ENCODE results near the gene CACNA2D1. TPM values are rescaled to one million over a fixed set of nuclear protein-coding genes. Genes with fewer than 3 reads are reported as not detected.

Gene CACNA2D1
- polyA plus RNA-seq (2013, experiment 1 of 2): 28.8 TPM
- polyA plus RNA-seq (2013, experiment 2 of 2): 27.8 TPM

DNA sequence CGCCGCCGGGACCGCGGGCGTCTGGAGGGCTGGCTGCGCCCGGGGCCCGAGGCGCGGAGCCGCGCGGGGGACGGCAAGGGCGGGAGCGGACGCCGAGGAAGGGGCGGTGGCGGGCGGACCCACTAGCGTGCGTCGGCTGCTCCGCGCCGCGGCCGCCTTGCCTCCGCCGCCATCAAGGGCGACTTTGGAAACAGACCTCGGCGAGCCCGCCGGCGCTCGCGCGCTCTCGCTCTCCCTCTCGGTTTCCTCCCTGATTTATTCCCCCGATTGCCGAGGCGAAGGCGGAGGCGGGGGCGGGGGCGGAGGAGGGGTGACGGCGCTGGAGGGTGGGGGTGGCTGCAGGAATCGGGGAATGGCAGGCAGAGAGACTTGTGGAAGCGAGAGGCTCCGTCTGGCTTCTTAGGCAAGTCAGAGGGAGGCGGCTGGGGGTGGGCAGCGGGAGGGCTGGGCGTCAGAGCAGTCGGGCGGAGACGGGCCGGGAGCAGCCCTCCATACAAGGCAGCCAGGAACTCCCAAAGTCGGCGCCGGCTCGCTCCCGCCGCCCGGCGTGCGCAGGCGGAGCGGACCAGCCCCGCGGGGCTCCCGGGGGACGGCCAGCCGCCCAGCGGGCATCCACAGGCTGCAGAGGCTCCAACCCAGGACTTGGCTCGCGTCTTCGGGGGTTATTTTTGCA lies at the start of gene CACNA2D1:
CACNA2D1 (minus strand) TSS at position 231 of the 673 bp plus-strand sequence.
- peak within 1 kb of the TSS; percentile 94 to 96 for H3K4ac ChIP-seq (ENCODE audit: low read depth in 1 of 2, low read length in 2 of 2)
- H3K4me2 ChIP-seq (ENCODE audit: low read length, poor library complexity, severe bottlenecking): peak within 1 kb of the TSS; percentile 98
- peak within 1 kb of the TSS; percentile 36 to 95 for H3K14ac ChIP-seq (ENCODE audit: low read length in 2 of 2)
- peak within 1 kb of the TSS; percentile 92 for H3K9ac ChIP-seq (ENCODE audit: low read length)
- H2BK120ac ChIP-seq (ENCODE audit: low read depth, low read length): peak within 1 kb of the TSS; percentile 98
- H3K18ac ChIP-seq (ENCODE audit: low read depth in 1 of 2, low read length in 2 of 2): peak within 1 kb of the TSS; percentile 99 to 100
- peak within 1 kb of the TSS; percentile 84 to 96 for H2BK12ac ChIP-seq (ENCODE audit: low read length in 2 of 2)
- peak within 1 kb of the TSS; percentile 97 for H4K8ac ChIP-seq (ENCODE audit: low read length)
- H3K27me3 ChIP-seq (ENCODE audit: control insufficient read depth in 1 of 2, insufficient read depth in 1 of 2, low read length in 2 of 2): no peaks in the 10 kb centered on the region
- peaks cover 8% of the 10 kb centered on the region for H3K4me1 ChIP-seq (ENCODE audit: control insufficient read depth, insufficient read depth, low read depth, low read length)
- DNase-seq: peak; percentile 91
- H4K91ac ChIP-seq (ENCODE audit: low read length): peak within 1 kb of the TSS; percentile 97
- WGBS: under 1% methylated on average over 48 of the region's 82 CpGs
- peak within 1 kb of the TSS; percentile 90 to 93 for H3K4me3 ChIP-seq (ENCODE audit: insufficient read depth in 1 of 2, low read depth in 1 of 2, low read length in 2 of 2)
- peak within 1 kb of the TSS; percentile 89 to 96 for H3K23ac ChIP-seq (ENCODE audit: low read length in 2 of 2)
- H3K36me3 ChIP-seq (ENCODE audit: control insufficient read depth in 1 of 2, insufficient read depth in 2 of 2, low read depth in 1 of 2, low read length in 2 of 2): no peaks in the 10 kb centered on the region
- peak within 1 kb of the TSS; percentile 99 for H2BK15ac ChIP-seq (ENCODE audit: low read depth, poor library complexity, severe bottlenecking)
- H3K27ac ChIP-seq (ENCODE audit: low read length, poor library complexity, severe bottlenecking): peak within 1 kb of the TSS; percentile 54
- peak within 1 kb of the TSS; percentile 92 for H2BK5ac ChIP-seq (ENCODE audit: low read depth, low read length, poor library complexity, severe bottlenecking)
- H3K79me1 ChIP-seq (replicated peaks; ENCODE audit: low read length, poor library complexity, severe bottlenecking): peaks cover 7% of the 10 kb centered on the region
- H2AK5ac ChIP-seq (ENCODE audit: low read length, severe bottlenecking): no peak within 1 kb of the TSS
- no peaks in the 10 kb centered on the region for H3K9me3 ChIP-seq (ENCODE audit: control insufficient read depth, low read length)
- peak within 1 kb of the TSS; percentile 89 for H2AFZ ChIP-seq (ENCODE audit: low read depth, low read length)

DNA sequence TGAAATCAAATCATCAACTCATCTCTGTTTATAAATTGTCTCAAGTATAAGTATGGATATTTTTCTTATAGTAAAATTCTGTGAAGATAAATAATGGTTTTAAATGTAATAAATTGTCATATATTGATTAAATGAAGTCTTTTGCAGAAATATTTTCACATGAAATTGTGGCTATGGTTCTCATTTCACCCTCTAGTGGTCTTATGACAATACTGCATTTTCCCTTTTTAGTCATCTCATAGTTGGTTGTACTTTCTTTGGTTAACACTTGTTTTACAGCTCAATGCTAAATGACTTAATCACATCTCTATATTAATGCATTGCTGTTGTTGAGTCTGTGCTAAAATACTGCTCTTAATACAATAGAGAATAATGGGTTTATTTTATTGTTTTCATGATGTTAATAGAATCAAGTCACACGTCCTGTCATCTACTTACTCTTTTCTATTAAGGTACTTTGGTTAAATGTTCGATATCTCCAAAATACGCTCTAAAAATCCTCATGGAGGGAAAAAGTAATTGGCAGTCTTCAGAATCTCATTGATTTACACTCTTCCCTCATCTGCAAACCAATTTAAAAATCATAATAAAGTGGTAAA lies 38.0 kb upstream of the CACNA2D1 start:
- no peaks in the 10 kb centered on the region for H3K27me3 ChIP-seq (ENCODE audit: control insufficient read depth in 1 of 2, insufficient read depth in 1 of 2, low read length in 2 of 2)
- H2AFZ ChIP-seq (ENCODE audit: low read depth, low read length): no peak overlapping the region
- no peaks in the 10 kb centered on the region for H3K4me1 ChIP-seq (ENCODE audit: control insufficient read depth, insufficient read depth, low read depth, low read length)
- H3K4ac ChIP-seq (ENCODE audit: low read depth in 1 of 2, low read length in 2 of 2): no peak overlapping the region
- no peak overlapping the region for H2BK120ac ChIP-seq (ENCODE audit: low read depth, low read length)
- peak; percentile 38 for DNase-seq
- no peak overlapping the region for H2AK5ac ChIP-seq (ENCODE audit: low read length, severe bottlenecking)
- no CpG with 5 or more reads among the region's 3 CpGs for WGBS
- H3K9ac ChIP-seq (ENCODE audit: low read length): no peak overlapping the region
- no peak overlapping the region for H3K4me3 ChIP-seq (ENCODE audit: insufficient read depth in 1 of 2, low read depth in 1 of 2, low read length in 2 of 2)
- no peak overlapping the region for H3K18ac ChIP-seq (ENCODE audit: low read depth in 1 of 2, low read length in 2 of 2)
- no peak overlapping the region for H4K8ac ChIP-seq (ENCODE audit: low read length)
- no peaks in the 10 kb centered on the region for H3K36me3 ChIP-seq (ENCODE audit: control insufficient read depth in 1 of 2, insufficient read depth in 2 of 2, low read depth in 1 of 2, low read length in 2 of 2)
- H3K23ac ChIP-seq (ENCODE audit: low read length in 2 of 2): no peak overlapping the region
- H3K14ac ChIP-seq (ENCODE audit: low read length in 2 of 2): no peak overlapping the region
- H3K27ac ChIP-seq (ENCODE audit: low read length, poor library complexity, severe bottlenecking): no peak overlapping the region
- no peak overlapping the region for H2BK5ac ChIP-seq (ENCODE audit: low read depth, low read length, poor library complexity, severe bottlenecking)
- H2BK12ac ChIP-seq (ENCODE audit: low read length in 2 of 2): no peak overlapping the region
- no peak overlapping the region for H4K91ac ChIP-seq (ENCODE audit: low read length)
- H3K9me3 ChIP-seq (ENCODE audit: control insufficient read depth, low read length): no peaks in the 10 kb centered on the region
- H3K4me2 ChIP-seq (ENCODE audit: low read length, poor library complexity, severe bottlenecking): no peak overlapping the region
- H3K79me1 ChIP-seq (replicated peaks; ENCODE audit: low read length, poor library complexity, severe bottlenecking): no peaks in the 10 kb centered on the region
- no peak overlapping the region for H2BK15ac ChIP-seq (ENCODE audit: low read depth, poor library complexity, severe bottlenecking)

DNA sequence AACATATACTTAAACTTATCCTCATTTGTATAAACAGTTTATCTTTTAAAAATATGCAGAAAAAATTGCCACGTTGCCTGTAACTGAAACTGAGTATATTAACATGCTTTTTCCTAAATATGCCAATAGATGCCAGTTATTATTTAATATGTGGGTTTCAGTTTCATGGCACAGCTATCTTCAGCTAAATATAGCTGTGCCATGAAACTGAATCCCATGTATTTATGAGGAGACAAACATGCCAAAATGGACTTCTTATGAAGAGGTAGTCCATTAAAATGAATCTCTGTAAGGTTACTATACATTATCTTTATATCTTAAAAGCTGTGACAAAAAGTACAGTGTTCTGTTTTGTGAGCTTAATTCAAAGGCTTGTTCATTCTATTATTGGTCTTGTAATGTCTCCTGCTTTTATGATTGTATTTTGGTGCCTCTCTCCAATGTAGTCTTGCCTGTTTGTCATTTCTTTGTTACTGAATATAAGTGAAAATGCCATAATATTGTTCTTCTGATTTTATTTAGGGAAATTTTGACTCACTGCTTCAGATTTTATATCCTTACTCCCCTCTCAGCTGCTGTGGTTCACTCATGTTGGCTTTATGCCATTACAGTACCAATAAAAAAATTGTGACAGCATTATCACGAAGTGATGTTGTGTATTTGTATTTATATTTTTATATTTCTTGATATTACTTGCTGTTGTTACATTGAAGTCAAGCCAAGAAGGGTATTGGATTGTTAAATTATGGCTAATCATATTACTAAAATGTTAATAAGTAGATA lies 34.3 kb upstream of the CACNA2D1 start:
- Histone ChIP-seq H2BK12ac (ENCODE audit: low read length in 2 of 2) (no peak overlapping the region), H3K9me3 (ENCODE audit: control insufficient read depth, low read length) (no peaks in the 10 kb centered on the region), H3K18ac (ENCODE audit: low read depth in 1 of 2, low read length in 2 of 2) (no peak overlapping the region), H2AFZ (ENCODE audit: low read depth, low read length) (no peak overlapping the region), H3K23ac (ENCODE audit: low read length in 2 of 2) (no peak overlapping the region), H2BK5ac (ENCODE audit: low read depth, low read length, poor library complexity, severe bottlenecking) (no peak overlapping the region), H3K4me3 (ENCODE audit: insufficient read depth in 1 of 2, low read depth in 1 of 2, low read length in 2 of 2) (no peak overlapping the region), H3K4me1 (ENCODE audit: control insufficient read depth, insufficient read depth, low read depth, low read length) (no peaks in the 10 kb centered on the region), H2BK120ac (ENCODE audit: low read depth, low read length) (no peak overlapping the region), H3K4me2 (ENCODE audit: low read length, poor library complexity, severe bottlenecking) (no peak overlapping the region), H3K27ac (ENCODE audit: low read length, poor library complexity, severe bottlenecking) (no peak overlapping the region), H3K27me3 (ENCODE audit: control insufficient read depth in 1 of 2, insufficient read depth in 1 of 2, low read length in 2 of 2) (no peaks in the 10 kb centered on the region), H2BK15ac (ENCODE audit: low read depth, poor library complexity, severe bottlenecking) (no peak overlapping the region), H3K9ac (ENCODE audit: low read length) (no peak overlapping the region), H4K91ac (ENCODE audit: low read length) (no peak overlapping the region), H3K14ac (ENCODE audit: low read length in 2 of 2) (no peak overlapping the region), H4K8ac (ENCODE audit: low read length) (no peak overlapping the region), H2AK5ac (ENCODE audit: low read length, severe bottlenecking) (no peak overlapping the region), H3K4ac (ENCODE audit: low read depth in 1 of 2, low read length in 2 of 2) (no peak overlapping the region), H3K79me1 (replicated peaks; ENCODE audit: low read length, poor library complexity, severe bottlenecking) (no peaks in the 10 kb centered on the region), H3K36me3 (ENCODE audit: control insufficient read depth in 1 of 2, insufficient read depth in 2 of 2, low read depth in 1 of 2, low read length in 2 of 2) (no peaks in the 10 kb centered on the region)
- no peak for DNase-seq
- WGBS: no CpG with 5 or more reads among the region's 2 CpGs

DNA sequence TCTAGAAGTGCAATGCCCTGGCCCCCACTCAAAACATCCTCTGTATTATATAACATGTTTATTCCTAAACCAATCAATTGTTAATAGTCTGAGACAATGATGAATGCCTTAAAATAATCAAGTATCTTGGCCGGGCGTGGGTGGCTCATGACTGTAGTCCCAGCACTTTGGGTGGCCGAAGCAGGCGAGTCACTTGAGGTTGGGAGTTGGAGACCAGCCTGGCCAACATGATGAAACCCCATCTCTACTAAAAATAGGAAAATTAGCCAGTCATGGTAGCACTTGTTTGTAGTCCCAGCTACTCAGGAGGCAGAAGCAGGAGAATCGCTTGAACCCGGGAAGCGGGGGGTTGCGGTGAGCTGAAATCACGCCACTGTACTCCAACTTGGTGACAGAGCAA lies 29.4 kb upstream of the CACNA2D1 start:
- Histone ChIP-seq H2BK5ac (ENCODE audit: low read depth, low read length, poor library complexity, severe bottlenecking) (no peak overlapping the region), H3K23ac (ENCODE audit: low read length in 2 of 2) (no peak overlapping the region), H3K36me3 (ENCODE audit: control insufficient read depth in 1 of 2, insufficient read depth in 2 of 2, low read depth in 1 of 2, low read length in 2 of 2) (no peaks in the 10 kb centered on the region), H3K9me3 (ENCODE audit: control insufficient read depth, low read length) (no peaks in the 10 kb centered on the region), H3K4ac (ENCODE audit: low read depth in 1 of 2, low read length in 2 of 2) (no peak overlapping the region), H2AK5ac (ENCODE audit: low read length, severe bottlenecking) (no peak overlapping the region), H3K27me3 (ENCODE audit: control insufficient read depth in 1 of 2, insufficient read depth in 1 of 2, low read length in 2 of 2) (no peaks in the 10 kb centered on the region), H3K4me1 (ENCODE audit: control insufficient read depth, insufficient read depth, low read depth, low read length) (no peaks in the 10 kb centered on the region), H3K18ac (ENCODE audit: low read depth in 1 of 2, low read length in 2 of 2) (no peak overlapping the region), H3K4me3 (ENCODE audit: insufficient read depth in 1 of 2, low read depth in 1 of 2, low read length in 2 of 2) (no peak overlapping the region), H4K91ac (ENCODE audit: low read length) (no peak overlapping the region), H3K27ac (ENCODE audit: low read length, poor library complexity, severe bottlenecking) (no peak overlapping the region), H3K9ac (ENCODE audit: low read length) (no peak overlapping the region), H3K79me1 (replicated peaks; ENCODE audit: low read length, poor library complexity, severe bottlenecking) (no peaks in the 10 kb centered on the region), H2BK120ac (ENCODE audit: low read depth, low read length) (no peak overlapping the region), H3K14ac (ENCODE audit: low read length in 2 of 2) (no peak overlapping the region), H3K4me2 (ENCODE audit: low read length, poor library complexity, severe bottlenecking) (no peak overlapping the region), H2AFZ (ENCODE audit: low read depth, low read length) (no peak overlapping the region), H2BK12ac (ENCODE audit: low read length in 2 of 2) (no peak overlapping the region), H4K8ac (ENCODE audit: low read length) (no peak overlapping the region), H2BK15ac (ENCODE audit: low read depth, poor library complexity, severe bottlenecking) (no peak overlapping the region)
- WGBS: 95% methylated on average over 8 of the region's 9 CpGs
- DNase-seq: no peak
